Gastrocnemius medialis (tissue), 4 donors: ENCODE measurements around the gene FAM135A. TPM values are rescaled to one million over a fixed set of nuclear protein-coding genes. Genes with fewer than 3 reads are reported as not detected.

ENCODE experiments used
- ATAC-seq, 2 donors: fragments of 150-250 bp; one replicate each; pipeline ENCODE4 v1.9.1; 2016
- DNase-seq, 2 donors: peaks; one replicate each; pipeline ENCODE4 v3.0.0-alpha.2; 2019
- H3K27ac ChIP-seq, 4 donors: fragments of 200-600 bp; sonication (generic); 1 replicate in 1 of 4; 2 replicates in 3 of 4; pipeline ENCODE4 v1.5.1; 2016 to 2018; ENCODE audit warnings: mild to moderate bottlenecking in 2 of 4, moderate library complexity in 1 of 4
- H3K27me3 ChIP-seq, 3 donors: fragments of 200-600 bp; sonication (generic) in 2 of 3; 1 replicate in 1 of 3; 2 replicates in 2 of 3; pipeline versions ENCODE4 v1.5.1 to v1.6.0; 2016 to 2019; ENCODE audit warnings: mild to moderate bottlenecking in 1 of 3, moderate library complexity in 1 of 3
- H3K36me3 ChIP-seq, 2 donors: fragments of 200-600 bp; sonication (generic) in 1 of 2; one replicate each; pipeline ENCODE4 v1.5.1; 2017 to 2018
- H3K4me1 ChIP-seq, 2 donors: fragments of 200-600 bp; sonication (generic) in 1 of 2; one replicate each; pipeline ENCODE4 v1.5.1; 2016 to 2017; ENCODE audit warnings: mild to moderate bottlenecking in 2 of 2
- H3K4me3 ChIP-seq, 4 donors: fragments of 200-600 bp; sonication (generic) in 3 of 4; 1 replicate in 1 of 4; 2 replicates in 3 of 4; pipeline ENCODE4 v1.5.1; 2016 to 2019; ENCODE audit warnings: mild to moderate bottlenecking in 2 of 4
- H3K9me3 ChIP-seq, 3 donors: fragments of 200-600 bp; sonication (generic) in 2 of 3; 1 replicate in 1 of 3; 2 replicates in 2 of 3; pipeline ENCODE4 v1.5.1; 2016 to 2019
- CTCF ChIP-seq, 5 experiments: fragments of 450-650 bp in 3 of 5; fragments of 200-600 bp in 2 of 5; sonication (generic) in 2 of 5; IDR thresholded peaks in 4 of 5; conservative IDR thresholded peaks in 1 of 5; 1 replicate in 4 of 5; 2 replicates in 1 of 5; pipeline ENCODE4 v1.5.1; 2016 to 2019; ENCODE audit warnings: antibody characterized with exemption in 5 of 5, mild to moderate bottlenecking in 3 of 5, moderate library complexity in 3 of 5
- POLR2A ChIP-seq, 2 donors: fragments of 450-650 bp; IDR thresholded peaks; one replicate each; pipeline ENCODE4 v1.6.1; 2017; ENCODE audit warnings: antibody characterized with exemption in 2 of 2, mild to moderate bottlenecking in 2 of 2, moderate library complexity in 2 of 2
- in situ Hi-C, 4 donors: fragments of 200-750 bp; cut with MboI; loops; one replicate each; pipeline versions ENCODE4 v1.15.0 to v1.8.0; 2017; ENCODE audit warnings: low sequenced_read_pairs in 4 of 4
- intact Hi-C: fragments of 100-400 bp; cut with DNase I; formaldehyde crosslinking; loops from one replicate; pipeline ENCODE4 v1.15.1; 2023; ENCODE audit warnings: low total_unique reads
- total RNA-seq, 4 donors: library from RNA; depleted of rRNA; stranded (reverse); fragments of >200 nt; gene quantifications; one replicate each; pipeline versions ENCODE4 v1.1.0 to v1.2.3, GENCODE V29; 2016

Gene FAM135A
- total RNA-seq, 4 donors from 2014 or later = 9.3 to 18.4 (median 12.9) TPM

DNA sequence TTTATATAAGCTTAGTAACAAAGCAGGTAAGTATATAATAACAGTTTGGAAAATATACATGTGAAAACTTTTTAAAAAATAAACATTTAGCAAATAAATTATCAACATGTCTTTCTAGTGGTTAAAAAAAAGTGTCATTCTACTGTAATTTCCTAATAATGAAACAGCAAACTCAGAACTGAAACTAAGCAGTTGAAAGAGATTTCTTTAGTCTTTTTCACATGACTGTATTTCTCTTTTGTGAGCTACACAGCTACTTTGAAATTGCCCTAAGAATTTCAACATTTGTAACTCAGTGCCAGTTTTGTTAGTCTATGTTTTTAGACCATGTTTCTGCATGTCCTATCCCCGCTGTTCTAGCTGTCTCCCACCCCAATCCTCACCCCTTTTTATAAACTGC, 125.1 kb downstream of the FAM135A start:
- Histone ChIP-seq H3K27ac (no peak overlapping the region), H3K4me3 (no peak overlapping the region), H3K9me3 (no peaks in the 10 kb centered on the region), H3K36me3 (peaks cover 0 to 14% of the 10 kb centered on the region in 2 donors), H3K4me1 (no peaks in the 10 kb centered on the region), H3K27me3 (no peaks in the 10 kb centered on the region)
- no peak for ATAC-seq
- in situ Hi-C loops (loop anchor here in 2 of 4 donors (25.0 kb wide), 1 partner anchor 349 kb away; no protein-coding TSS in a partner anchor), intact Hi-C loops (no loop called here)
- DNase-seq = no peak
- TF ChIP-seq POLR2A (IDR thresholded peaks at IDR 0.05) (no peak), CTCF (IDR thresholded peaks at IDR 0.05 in 4 of 5, conservative IDR thresholded peaks at IDR 0.05 in 1 of 5) (no peak)

DNA sequence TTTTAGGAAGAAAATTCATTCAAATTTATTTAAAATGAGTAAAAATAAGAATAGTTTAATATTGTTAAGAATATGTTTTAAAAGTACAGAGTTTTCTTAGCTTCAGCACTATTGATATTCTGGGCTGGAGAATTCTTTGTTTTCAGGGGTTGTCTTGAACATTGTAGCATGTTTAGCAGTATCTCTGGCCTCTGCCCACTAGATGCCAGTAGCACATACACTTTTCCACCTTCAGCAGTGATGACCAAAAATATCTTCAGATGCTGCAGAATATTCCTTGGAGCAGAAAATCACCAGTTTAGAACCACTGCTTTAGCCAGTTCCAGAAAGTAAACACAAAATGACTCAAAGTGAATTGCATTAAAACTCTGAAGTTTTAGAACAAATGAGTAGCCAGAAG, 134.0 kb downstream of the FAM135A start:
- DNase-seq (peak in 1 of 2 donors; percentile 19), ATAC-seq (peak; percentile 83 to 87)
- no peaks in the 10 kb centered on the region for H3K36me3 ChIP-seq
- no peaks in the 10 kb centered on the region for H3K9me3 ChIP-seq
- H3K4me3 ChIP-seq = no peak overlapping the region
- peaks cover 0 to 18% of the 10 kb centered on the region in 2 donors for H3K4me1 ChIP-seq
- H3K27me3 ChIP-seq = no peaks in the 10 kb centered on the region
- TF ChIP-seq CTCF (IDR thresholded peaks at IDR 0.05 in 4 of 5, conservative IDR thresholded peaks at IDR 0.05 in 1 of 5) (peak in 4 of 5 experiments; percentile 44 to 61 (median 54)), POLR2A (IDR thresholded peaks at IDR 0.05) (no peak)
- H3K27ac ChIP-seq = peak overlapping the region in 1 of 4 donors; percentile 41
- intact Hi-C loops (loop anchor here (1.0 kb wide), 2 partner anchors 139 to 337 kb away; no protein-coding TSS in a partner anchor), in situ Hi-C loops (loop anchor here in 3 of 4 donors (10.0 to 25.0 kb wide), 2 partner anchors 337 to 340 kb away; no protein-coding TSS in a partner anchor)

DNA sequence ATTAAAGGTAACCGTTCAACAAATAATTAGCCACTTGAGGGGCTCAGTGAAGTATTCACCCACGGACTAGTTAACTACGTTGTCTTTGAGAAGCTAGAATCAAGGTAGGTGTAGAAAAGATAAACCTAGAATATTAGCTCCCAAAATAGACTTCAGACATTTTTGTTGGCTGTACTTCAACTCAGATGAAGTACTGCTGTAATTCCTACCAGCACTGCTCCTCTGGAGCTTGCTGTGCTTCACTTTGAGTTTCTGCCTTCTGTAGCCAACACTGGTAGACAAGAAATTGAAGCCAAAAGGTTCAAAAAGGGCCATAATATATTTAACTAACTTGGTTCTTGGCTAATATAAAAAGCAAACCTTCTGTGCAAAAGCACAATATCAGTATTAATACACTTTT, 134.6 kb downstream of the FAM135A start:
- Histone ChIP-seq H3K4me1 (peaks cover 0 to 19% of the 10 kb centered on the region in 2 donors), H3K36me3 (no peaks in the 10 kb centered on the region), H3K27me3 (no peaks in the 10 kb centered on the region), H3K4me3 (no peak overlapping the region), H3K27ac (peak overlapping the region; percentile 10 to 70 (median 46)), H3K9me3 (no peaks in the 10 kb centered on the region)
- DNase-seq (no peak), ATAC-seq (peak; percentile 20 to 51)
- in situ Hi-C loops (loop anchor here in 3 of 4 donors (10.0 to 25.0 kb wide), 2 partner anchors 337 to 339 kb away; no protein-coding TSS in a partner anchor), intact Hi-C loops (loop anchor here (1.0 kb wide), 2 partner anchors 138 to 336 kb away; no protein-coding TSS in a partner anchor)
- TF ChIP-seq CTCF (IDR thresholded peaks at IDR 0.05 in 4 of 5, conservative IDR thresholded peaks at IDR 0.05 in 1 of 5) (no peak), POLR2A (IDR thresholded peaks at IDR 0.05) (no peak)

GRCh38 chr6:70549327-70549726, 136.0 kb downstream of the FAM135A start:
- in situ Hi-C loops (loop anchor here in 3 of 4 donors (10.0 to 25.0 kb wide), 2 partner anchors 335 to 338 kb away; no protein-coding TSS in a partner anchor), intact Hi-C loops (no loop called here)
- H3K9me3 ChIP-seq = no peaks in the 10 kb centered on the region
- ATAC-seq = no peak
- no peaks in the 10 kb centered on the region for H3K36me3 ChIP-seq
- TF ChIP-seq CTCF (IDR thresholded peaks at IDR 0.05 in 4 of 5, conservative IDR thresholded peaks at IDR 0.05 in 1 of 5) (no peak), POLR2A (IDR thresholded peaks at IDR 0.05) (no peak)
- peaks cover 0 to 24% of the 10 kb centered on the region in 2 donors for H3K4me1 ChIP-seq
- no peak for DNase-seq
- H3K27me3 ChIP-seq = no peaks in the 10 kb centered on the region
- H3K4me3 ChIP-seq = no peak overlapping the region
- H3K27ac ChIP-seq = no peak overlapping the region
